Upper lobe of left lung (tissue), 4 donors: ENCODE results near the gene RAB13.

Experiments used
- CTCF ChIP-seq, 6 experiments: fragments of 450-650 bp in 4 of 6; fragments of 200-600 bp in 2 of 6; sonication (generic) in 2 of 6; IDR thresholded peaks; one replicate each; pipeline ENCODE4 v1.5.1; 2016 to 2019; ENCODE audit warnings: antibody characterized with exemption in 6 of 6
- EP300 ChIP-seq, 4 donors: sonication (generic); formaldehyde crosslinking; IDR thresholded peaks; one replicate each; pipeline ENCODE4 v1.5.1; 2017; ENCODE audit warnings: antibody characterized with exemption in 4 of 4, control low read depth in 2 of 4
- POLR2A ChIP-seq, 4 donors: fragments of 450-650 bp; IDR thresholded peaks; one replicate each; pipeline ENCODE4 v1.5.1; 2016 to 2017; ENCODE audit warnings: antibody characterized with exemption in 4 of 4, mild to moderate bottlenecking in 2 of 4
- POLR2AphosphoS5 ChIP-seq, 2 donors: sonication (generic); formaldehyde crosslinking; IDR thresholded peaks; one replicate each; pipeline ENCODE4 v1.5.1; 2017; ENCODE audit warnings: antibody characterized with exemption in 2 of 2

GRCh38 chr1:153968972-153969371 lies 17.2 kb downstream of the RAB13 start:
- TF ChIP-seq CTCF (IDR thresholded peaks at IDR 0.05) = no peak
- TF ChIP-seq POLR2A (IDR thresholded peaks at IDR 0.05) = no peak
- TF ChIP-seq POLR2AphosphoS5 (IDR thresholded peaks at IDR 0.05) = no peak
- TF ChIP-seq EP300 (IDR thresholded peaks at IDR 0.05) = no peak
